GM23338 (cell line): ENCODE results near the gene MID1. TPM values are rescaled to one million over a fixed set of nuclear protein-coding genes. Genes with fewer than 3 reads are reported as not detected.

Experiments used
- ATAC-seq: fragments of 200-7000 bp; cut with Tn5 transposase; 3 replicates; pipeline ENCODE4 v1.9.1; 2020
- DNase-seq: peaks from one replicate; pipeline ENCODE4 v3.0.0-alpha.2; 2015; ENCODE audit warnings: low spot score
- H2AFZ ChIP-seq: fragments of 200-600 bp; sonication (generic); 2 replicates; pipeline ENCODE4 v1.8.0; 2016; ENCODE audit warnings: antibody characterized with exemption, mild to moderate bottlenecking, moderate library complexity
- H3F3A ChIP-seq: fragments of 200-600 bp; sonication (generic); replicated peaks from 2 replicates; pipeline ENCODE4 v1.8.0; 2017; ENCODE audit warnings: antibody characterized with exemption, mixed run types, low read depth
- H3K27ac ChIP-seq: fragments of 200-600 bp; sonication (generic); 2 replicates; pipeline ENCODE4 v1.6.1; 2016; ENCODE audit warnings: low read depth
- H3K27me3 ChIP-seq: fragments of 200-600 bp; sonication (generic); 2 replicates; pipeline ENCODE4 v1.8.0; 2016; ENCODE audit warnings: mild to moderate bottlenecking, mixed run types, moderate library complexity; ENCODE audit not compliant: insufficient read depth
- H3K36me3 ChIP-seq: fragments of 200-600 bp; sonication (generic); 2 replicates; pipeline ENCODE4 v1.8.0; 2016; ENCODE audit warnings: mild to moderate bottlenecking; ENCODE audit not compliant: insufficient read depth
- H3K4me1 ChIP-seq: fragments of 200-600 bp; sonication (generic); 2 replicates; pipeline ENCODE4 v1.8.0; 2016; ENCODE audit warnings: mild to moderate bottlenecking, moderate library complexity; ENCODE audit not compliant: insufficient read depth
- H3K4me2 ChIP-seq: fragments of 200-600 bp; sonication (generic); 2 replicates; pipeline ENCODE4 v1.7.1; 2017; ENCODE audit warnings: mixed run types
- H3K4me3 ChIP-seq: fragments of 200-600 bp; sonication (generic); 2 replicates; pipeline ENCODE4 v1.6.1; 2016; ENCODE audit warnings: mixed run types
- H3K79me2 ChIP-seq: fragments of 200-600 bp; sonication (generic); replicated peaks from 2 replicates; pipeline ENCODE4 v1.8.0; 2017; ENCODE audit warnings: mild to moderate bottlenecking; ENCODE audit not compliant: insufficient read depth
- H3K9me2 ChIP-seq: fragments of 200-600 bp; sonication (generic); 2 replicates; pipeline ENCODE4 v1.8.0; 2017; ENCODE audit not compliant: insufficient read depth
- H4K20me1 ChIP-seq: fragments of 200-600 bp; sonication (generic); replicated peaks from 2 replicates; pipeline ENCODE4 v1.8.0; 2017; ENCODE audit warnings: mild to moderate bottlenecking; ENCODE audit not compliant: insufficient read depth
- H3K27ac Mint-ChIP-seq: 2 replicates; pipeline ENCODE4 v1.8.0; 2020; ENCODE audit warnings: inconsistent platforms, mild to moderate bottlenecking, moderate library complexity, mixed read lengths
- H3K27me3 Mint-ChIP-seq: 3 replicates; pipeline ENCODE4 v1.8.0; 2022; ENCODE audit warnings: low read depth, mild to moderate bottlenecking, moderate library complexity, mixed read lengths, inconsistent platforms; ENCODE audit not compliant: insufficient read depth, poor library complexity
- H3K36me3 Mint-ChIP-seq: 3 replicates; pipeline ENCODE4 v1.8.0; 2021; ENCODE audit warnings: low read depth, mild to moderate bottlenecking, inconsistent platforms, moderate library complexity, mixed read lengths
- H3K4me1 Mint-ChIP-seq: 3 replicates; pipeline ENCODE4 v1.8.0; 2020; ENCODE audit warnings: mild to moderate bottlenecking, inconsistent platforms, mixed read lengths
- H3K4me3 Mint-ChIP-seq: 3 replicates; pipeline ENCODE4 v1.8.0; 2021; ENCODE audit warnings: moderate library complexity, mild to moderate bottlenecking, inconsistent platforms, mixed read lengths
- H3K9me3 Mint-ChIP-seq: 3 replicates; pipeline ENCODE4 v1.8.0; 2020; ENCODE audit warnings: moderate library complexity, mild to moderate bottlenecking, inconsistent platforms, mixed read lengths
- CREB1 ChIP-seq: fragments of 250-450 bp; sonication (Bioruptor Pico); IDR thresholded peaks from 2 replicates; pipeline ENCODE4 v1.5.0; 2020; ENCODE audit warnings: low read depth, mild to moderate bottlenecking, moderate library complexity
- ETS1 ChIP-seq: IDR thresholded peaks from 2 replicates; pipeline ENCODE4 v1.6.1; 2016; ENCODE audit warnings: antibody characterized with exemption
- EZH2 ChIP-seq: fragments of 200-600 bp; sonication (generic); IDR thresholded peaks from one replicate; pipeline ENCODE4 v1.8.0; 2017; ENCODE audit warnings: antibody characterized with exemption, mild to moderate bottlenecking, low read depth; ENCODE audit not compliant: unreplicated experiment
- EZH2phosphoT487 ChIP-seq: fragments of 200-600 bp; sonication (generic); IDR thresholded peaks from one replicate; pipeline ENCODE4 v1.8.1; 2018; ENCODE audit warnings: antibody characterized with exemption; ENCODE audit not compliant: unreplicated experiment
- JUNB ChIP-seq: IDR thresholded peaks from one replicate; pipeline ENCODE4 v1.6.1; 2016; ENCODE audit warnings: antibody characterized with exemption; ENCODE audit not compliant: unreplicated experiment
- NANOG ChIP-seq: IDR thresholded peaks from 2 replicates; pipeline ENCODE4 v1.6.1; 2016; ENCODE audit warnings: antibody characterized with exemption, borderline replicate concordance
- POLR2AphosphoS5 ChIP-seq: IDR thresholded peaks from 2 replicates; pipeline ENCODE4 v1.6.1; 2016; ENCODE audit warnings: antibody characterized with exemption, low read depth
- STAT1 ChIP-seq: IDR thresholded peaks from one replicate; pipeline ENCODE4 v1.6.1; 2016; ENCODE audit warnings: antibody characterized with exemption; ENCODE audit not compliant: unreplicated experiment
- ZNF114 ChIP-seq: fragments of 250-450 bp; sonication (Bioruptor Pico); IDR thresholded peaks from 2 replicates; pipeline ENCODE4 v1.5.0; 2020; ENCODE audit warnings: mild to moderate bottlenecking, moderate library complexity
- ZNF331 ChIP-seq: fragments of 250-450 bp; sonication (Bioruptor Pico); IDR thresholded peaks from 2 replicates; pipeline ENCODE4 v1.5.0; 2020; ENCODE audit warnings: low read depth, mild to moderate bottlenecking, moderate library complexity
- ZNF462 ChIP-seq: fragments of 250-450 bp; sonication (Bioruptor Pico); IDR thresholded peaks from 2 replicates; pipeline ENCODE4 v1.5.0; 2020; ENCODE audit warnings: mild to moderate bottlenecking, moderate library complexity
- polyA plus RNA-seq: library from polyadenylated mRNA; unstranded; fragments of >200 nt; fragmentation: Nextera tagmentation; extraction: Ambion mirVana; gene quantifications from 2 replicates; pipeline ENCODE4 v1.2.1, GENCODE V29; 2016
- total RNA-seq: library from RNA; depleted of rRNA; stranded (reverse); fragments of >200 nt; shearing (Covaris generic); gene quantifications from 2 replicates; pipeline ENCODE4 v1.2.3, GENCODE V29; 2014
- TF ChIP-seq, protein P1 (sequence below), 2 experiments: fragments of 200-600 bp in 1 of 2; sonication (generic) in 1 of 2; conservative IDR thresholded peaks; 2 replicates each; pipeline versions ENCODE4 v1.5.1 to v1.6.1; 2016 to 2017; ENCODE audit warnings: antibody characterized with exemption in 2 of 2, low read depth in 2 of 2, mild to moderate bottlenecking in 2 of 2, moderate library complexity in 1 of 2

MID1 gene
- total and polyA plus RNA-seq, 2 experiments from 2014 or later, result 27.2 to 39.3 TPM

GRCh38 chrX:10397349-10397748 lies 223.0 kb downstream of the MID1 start:
- Mint-ChIP-seq H3K4me3 (no peak overlapping the region), H3K36me3 (no peaks in the 10 kb centered on the region), H3K9me3 (0 out of 3 replicates have a peak, but pooled peaks cover 3% of the 10 kb centered on the region), H3K4me1 (peaks cover 22% of the 10 kb centered on the region), H3K27me3 (peaks cover 5% of the 10 kb centered on the region), H3K27ac (no peak overlapping the region)
- Histone ChIP-seq H3K27ac (no peak overlapping the region), H3K4me2 (no peak overlapping the region), H3K27me3 (no peaks in the 10 kb centered on the region), H3F3A (no peaks in the 10 kb centered on the region), H3K79me2 (no peaks in the 10 kb centered on the region), H3K4me3 (no peak overlapping the region), H3K4me1 (no peaks in the 10 kb centered on the region), H3K9me2 (no peaks in the 10 kb centered on the region), H2AFZ (no peak overlapping the region), H4K20me1 (no peaks in the 10 kb centered on the region), H3K36me3 (no peaks in the 10 kb centered on the region)
- ATAC-seq (no peak), DNase-seq (no peak)
- TF ChIP-seq ETS1, result no peak
- TF ChIP-seq ZNF114 (CRISPR knock-in tag), result no peak
- no peak for TF ChIP-seq CREB1 (CRISPR knock-in tag)

DNA sequence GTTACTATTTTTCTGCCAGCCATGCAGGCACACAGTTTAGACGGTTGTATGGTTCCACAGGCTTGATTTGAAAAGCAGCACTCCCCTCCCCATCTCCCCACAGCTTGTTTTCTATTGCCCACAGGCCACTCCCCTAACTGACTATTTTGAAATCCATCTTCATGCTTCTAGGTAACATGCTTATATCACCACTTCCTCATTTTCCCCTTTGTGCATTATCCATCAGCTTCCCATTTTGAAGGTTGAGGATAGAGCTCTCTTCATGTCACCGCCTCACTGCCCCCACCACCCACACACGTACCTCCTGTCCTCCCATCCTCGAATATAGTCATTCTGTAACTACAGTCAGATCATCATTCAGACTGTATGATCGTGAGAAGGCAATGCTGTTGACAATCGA lies 224.7 kb downstream of the MID1 start:
- no peak for ATAC-seq
- Histone ChIP-seq H3K36me3 (no peaks in the 10 kb centered on the region), H3K9me2 (no peaks in the 10 kb centered on the region), H3K4me3 (no peak overlapping the region), H4K20me1 (no peaks in the 10 kb centered on the region), H3K4me1 (no peaks in the 10 kb centered on the region), H3K79me2 (no peaks in the 10 kb centered on the region), H3F3A (no peaks in the 10 kb centered on the region), H3K27ac (no peak overlapping the region), H3K4me2 (no peak overlapping the region), H3K27me3 (no peaks in the 10 kb centered on the region), H2AFZ (no peak overlapping the region)
- H3K4me3 Mint-ChIP-seq, result no peak overlapping the region
- H3K27me3 Mint-ChIP-seq, result peaks cover 3% of the 10 kb centered on the region
- no peaks in the 10 kb centered on the region for H3K36me3 Mint-ChIP-seq
- no peaks in the 10 kb centered on the region for H3K9me3 Mint-ChIP-seq
- peaks cover 22% of the 10 kb centered on the region for H3K4me1 Mint-ChIP-seq
- no peak for DNase-seq
- H3K27ac Mint-ChIP-seq, result no peak overlapping the region
- TF ChIP-seq JUNB, result no peak
- TF ChIP-seq ZNF462 (CRISPR knock-in tag), result no peak
- TF ChIP-seq, protein P1, sequence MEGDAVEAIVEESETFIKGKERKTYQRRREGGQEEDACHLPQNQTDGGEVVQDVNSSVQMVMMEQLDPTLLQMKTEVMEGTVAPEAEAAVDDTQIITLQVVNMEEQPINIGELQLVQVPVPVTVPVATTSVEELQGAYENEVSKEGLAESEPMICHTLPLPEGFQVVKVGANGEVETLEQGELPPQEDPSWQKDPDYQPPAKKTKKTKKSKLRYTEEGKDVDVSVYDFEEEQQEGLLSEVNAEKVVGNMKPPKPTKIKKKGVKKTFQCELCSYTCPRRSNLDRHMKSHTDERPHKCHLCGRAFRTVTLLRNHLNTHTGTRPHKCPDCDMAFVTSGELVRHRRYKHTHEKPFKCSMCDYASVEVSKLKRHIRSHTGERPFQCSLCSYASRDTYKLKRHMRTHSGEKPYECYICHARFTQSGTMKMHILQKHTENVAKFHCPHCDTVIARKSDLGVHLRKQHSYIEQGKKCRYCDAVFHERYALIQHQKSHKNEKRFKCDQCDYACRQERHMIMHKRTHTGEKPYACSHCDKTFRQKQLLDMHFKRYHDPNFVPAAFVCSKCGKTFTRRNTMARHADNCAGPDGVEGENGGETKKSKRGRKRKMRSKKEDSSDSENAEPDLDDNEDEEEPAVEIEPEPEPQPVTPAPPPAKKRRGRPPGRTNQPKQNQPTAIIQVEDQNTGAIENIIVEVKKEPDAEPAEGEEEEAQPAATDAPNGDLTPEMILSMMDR (conservative IDR thresholded peaks at IDR 0.05; ENCODE audit: low read depth in 2 of 2), result no peak
- TF ChIP-seq ZNF331 (CRISPR knock-in tag), result no peak
- no peak for TF ChIP-seq POLR2AphosphoS5
- TF ChIP-seq EZH2phosphoT487, result no peak
- no peak for TF ChIP-seq EZH2
- no peak for TF ChIP-seq CREB1 (CRISPR knock-in tag)
- TF ChIP-seq NANOG, result no peak
- TF ChIP-seq ZNF114 (CRISPR knock-in tag), result no peak
- TF ChIP-seq STAT1, result no peak
